Aorta (tissue), 5 donors: Measurements from ENCODE around the gene TMA7. TPM values are rescaled to one million over a fixed set of nuclear protein-coding genes. Genes with fewer than 3 reads are reported as not detected.

Experiments used
- ATAC-seq: fragments of 200-7000 bp; cut with Tn5 transposase; one replicate; pipeline ENCODE4 v1.9.1; 2022; ENCODE audit warnings: moderate library complexity; ENCODE audit not compliant: low FRiP score
- DNase-seq, 2 donors: peaks; one replicate each; pipeline ENCODE4 v3.0.0-alpha.2; 2020
- H3K27ac ChIP-seq, 2 donors: one replicate each; pipeline ENCODE4 v1.5.1; 2013; ENCODE audit warnings: low read length in 2 of 2, mild to moderate bottlenecking in 2 of 2, moderate library complexity in 2 of 2, control low read depth in 1 of 2, inconsistent platforms in 1 of 2, low read depth in 1 of 2
- H3K27me3 ChIP-seq, 2 donors: one replicate each; pipeline ENCODE4 v1.6.1; 2013; ENCODE audit warnings: control low read depth in 1 of 2, low read length in 1 of 2, mild to moderate bottlenecking in 1 of 2, moderate library complexity in 1 of 2; ENCODE audit not compliant: insufficient read depth in 2 of 2, control insufficient read depth in 1 of 2
- H3K36me3 ChIP-seq, 2 donors: one replicate each; pipeline ENCODE4 v1.6.1; 2013; ENCODE audit warnings: control low read depth in 1 of 2, low read length in 1 of 2, mild to moderate bottlenecking in 1 of 2; ENCODE audit not compliant: insufficient read depth in 2 of 2, control insufficient read depth in 1 of 2
- H3K4me1 ChIP-seq, 2 donors: one replicate each; pipeline ENCODE4 v1.6.1; 2013; ENCODE audit warnings: low read length in 2 of 2, control low read depth in 1 of 2, mild to moderate bottlenecking in 1 of 2, moderate library complexity in 1 of 2; ENCODE audit not compliant: insufficient read depth in 2 of 2, control insufficient read depth in 1 of 2
- H3K4me3 ChIP-seq, 2 donors: one replicate each; pipeline ENCODE4 v1.5.1; 2013; ENCODE audit warnings: low read length in 2 of 2, control low read depth in 1 of 2, mild to moderate bottlenecking in 1 of 2
- H3K9me3 ChIP-seq: one replicate; pipeline ENCODE4 v1.6.1; 2013; ENCODE audit warnings: mild to moderate bottlenecking, low read length; ENCODE audit not compliant: control insufficient read depth
- WGBS, 2 donors: extraction: QIAGEN DNeasy Blood & Tissue Kit; methylation state at CpG; one replicate each; pipeline ENCODE4 v1.1.7; 2013; 5-methylcytosine and 5-hydroxymethylcytosine counted together
- intact Hi-C, 2 donors: fragments of 100-400 bp; cut with DNase I; formaldehyde crosslinking; loops; one replicate each; pipeline versions ENCODE4 v1.14.2 to v1.15.0; 2022
- long read RNA-seq, 2 donors: library from polyadenylated mRNA; unstranded; transcript quantifications; one replicate each; pipeline ENCODE4 v2.0.0, GENCODE V29; 2020 to 2021
- polyA plus RNA-seq, 2 donors: library from polyadenylated mRNA; stranded (reverse); fragments of 200-250 nt; gene quantifications; one replicate each; pipeline ENCODE4 v1.2.3, GENCODE V29; 2013
- total RNA-seq, 2 donors: library from RNA; stranded (reverse); fragmentation: NEBNext Ultra II Directional; extraction: Animal tissue kit (Norgen Biotek cat#: 25700); gene quantifications; one replicate each; pipeline ENCODE4 v1.2.1, GENCODE V29; 2021
- donor health status: healthy with polysubstance abuse.
- donor health status: Bipolar disorder and iron deficiency.
- donor health status: DM: no; HTN: no; CAD: no.
- donor health status: DM: no; HTN: no; CAD: no.
- donor health status: DM: yes; HTN: yes; CAD: no.

The TMA7 gene
- total RNA-seq (100 to 1,000 TPM; 114 to 128 TPM), polyA plus RNA-seq (100 to 1,000 TPM; 302 to 686 TPM)
- long read RNA-seq, donor 1, transcript TMA7-201 (4 exons, 561 nt) = major isoform, 42 of 50 reads
- long read RNA-seq, donor 1, partial matches to known transcripts = 3 of 50 reads
- long read RNA-seq, donor 1, other reads (novel, unspliced or antisense) = 4 of 50 reads
- long read RNA-seq, donor 2, transcript TMA7-201 (4 exons, 561 nt) = major isoform, 83 of 91 reads
- long read RNA-seq, donor 2, partial matches to known transcripts = 1 of 91 reads
- long read RNA-seq, donor 2, other reads (novel, unspliced or antisense) = 3 of 91 reads

DNA sequence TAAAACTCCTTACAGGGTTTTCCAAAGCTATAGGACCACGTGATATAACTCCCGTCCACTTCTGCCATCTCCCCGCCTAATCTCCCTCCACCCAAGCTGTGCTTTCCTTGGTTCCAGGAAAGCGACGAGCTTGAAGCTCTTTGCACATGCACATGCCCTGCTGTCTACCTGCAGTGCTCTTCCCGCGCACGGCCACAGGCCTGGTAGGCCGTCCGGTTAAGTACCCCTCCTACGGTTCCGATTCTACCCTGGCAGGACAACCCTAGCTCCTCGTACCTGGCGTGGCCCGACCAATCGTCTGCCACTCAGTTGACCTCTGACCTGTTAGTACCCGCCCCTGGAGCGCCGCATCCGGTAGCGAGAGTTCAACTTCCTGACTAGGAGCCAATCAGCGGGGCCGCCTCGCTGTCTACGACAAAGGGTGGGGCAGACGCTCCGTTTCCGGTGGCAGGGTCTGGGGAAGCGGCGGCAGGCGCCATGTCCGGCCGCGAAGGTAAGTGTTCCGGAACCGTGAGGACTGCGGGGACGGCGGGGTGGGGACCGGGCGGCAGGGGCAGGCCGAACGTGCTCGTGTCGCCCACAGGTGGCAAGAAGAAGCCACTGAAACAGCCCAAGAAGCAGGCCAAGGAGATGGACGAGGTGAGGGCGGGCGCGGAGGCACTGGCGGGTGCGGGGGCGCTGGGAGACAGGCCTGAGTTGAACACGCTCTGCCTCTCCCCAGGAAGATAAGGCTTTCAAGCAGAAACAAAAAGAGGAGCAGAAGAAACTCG is at the start of gene TMA7, which contains the start of gene CCDC51:
TMA7 (plus strand) TSS at position 438 of the 770 bp plus-strand sequence; CDS start at position 478, 40 bp downstream.
CCDC51 (minus strand) TSS at position 300 of the 770 bp plus-strand sequence. CDS start 4,991 bp downstream, outside the sequence.
- ATAC-seq (peak; percentile 97), DNase-seq (peak; percentile 99)
- Histone ChIP-seq H3K27me3 (no peaks in the 10 kb centered on the region), H3K4me3 (peak within 1 kb of the TSS; percentile 44 to 63), H3K27ac (peak within 1 kb of the TSS in 1 of 2 donors; percentile 73), H3K4me1 (no peaks in the 10 kb centered on the region), H3K36me3 (no peaks in the 10 kb centered on the region), H3K9me3 (no peaks in the 10 kb centered on the region)
- intact Hi-C loops = no loop called here
- WGBS, 2 donors = 0 to 1% methylated on average over 53 to 54 of the region's 54 CpGs

- Histone ChIP-seq H3K4me1 (no peaks in the 10 kb centered on the region), H3K27ac (no peak overlapping the region), H3K27me3 (no peaks in the 10 kb centered on the region), H3K4me3 (no peak overlapping the region), H3K9me3 (no peaks in the 10 kb centered on the region), H3K36me3 (no peaks in the 10 kb centered on the region)
- ATAC-seq = no peak
- intact Hi-C loops = no loop called here
- no peak for DNase-seq
- 90 to 92% methylated on average over 2 of the region's 2 CpGs for WGBS, 2 donors
Measured at GRCh38 chr3:48394391-48394790, 45.7 kb upstream of the TMA7 start.

DNA sequence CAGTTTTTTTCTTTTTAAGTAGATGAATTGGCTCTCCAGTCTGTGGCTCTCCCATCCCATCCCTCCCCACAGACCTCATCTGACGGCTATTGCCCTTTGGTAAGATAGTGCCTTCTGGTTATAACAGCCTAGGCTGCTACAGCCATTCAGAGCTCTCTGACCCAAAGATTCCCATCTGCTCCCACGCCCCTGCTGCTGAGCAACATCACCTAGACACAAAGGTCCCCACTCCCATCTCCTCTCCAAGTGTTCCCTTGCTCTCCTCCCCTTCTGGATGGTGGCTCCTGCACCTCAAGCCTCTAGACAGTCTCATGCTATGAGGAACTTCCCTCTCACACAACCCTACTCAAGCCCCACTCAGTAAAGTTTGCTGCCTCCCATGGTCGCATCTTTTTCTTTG is 44.3 kb upstream of the TMA7 start:
- H3K36me3 ChIP-seq = no peaks in the 10 kb centered on the region
- H3K27me3 ChIP-seq = no peaks in the 10 kb centered on the region
- ATAC-seq = no peak
- no peaks in the 10 kb centered on the region for H3K9me3 ChIP-seq
- no peaks in the 10 kb centered on the region for H3K4me1 ChIP-seq
- intact Hi-C loops = no loop called here
- 62 to 68% methylated on average over 3 of the region's 3 CpGs for WGBS, 2 donors
- no peak for DNase-seq
- no peak overlapping the region for H3K27ac ChIP-seq
- H3K4me3 ChIP-seq = no peak overlapping the region

DNA sequence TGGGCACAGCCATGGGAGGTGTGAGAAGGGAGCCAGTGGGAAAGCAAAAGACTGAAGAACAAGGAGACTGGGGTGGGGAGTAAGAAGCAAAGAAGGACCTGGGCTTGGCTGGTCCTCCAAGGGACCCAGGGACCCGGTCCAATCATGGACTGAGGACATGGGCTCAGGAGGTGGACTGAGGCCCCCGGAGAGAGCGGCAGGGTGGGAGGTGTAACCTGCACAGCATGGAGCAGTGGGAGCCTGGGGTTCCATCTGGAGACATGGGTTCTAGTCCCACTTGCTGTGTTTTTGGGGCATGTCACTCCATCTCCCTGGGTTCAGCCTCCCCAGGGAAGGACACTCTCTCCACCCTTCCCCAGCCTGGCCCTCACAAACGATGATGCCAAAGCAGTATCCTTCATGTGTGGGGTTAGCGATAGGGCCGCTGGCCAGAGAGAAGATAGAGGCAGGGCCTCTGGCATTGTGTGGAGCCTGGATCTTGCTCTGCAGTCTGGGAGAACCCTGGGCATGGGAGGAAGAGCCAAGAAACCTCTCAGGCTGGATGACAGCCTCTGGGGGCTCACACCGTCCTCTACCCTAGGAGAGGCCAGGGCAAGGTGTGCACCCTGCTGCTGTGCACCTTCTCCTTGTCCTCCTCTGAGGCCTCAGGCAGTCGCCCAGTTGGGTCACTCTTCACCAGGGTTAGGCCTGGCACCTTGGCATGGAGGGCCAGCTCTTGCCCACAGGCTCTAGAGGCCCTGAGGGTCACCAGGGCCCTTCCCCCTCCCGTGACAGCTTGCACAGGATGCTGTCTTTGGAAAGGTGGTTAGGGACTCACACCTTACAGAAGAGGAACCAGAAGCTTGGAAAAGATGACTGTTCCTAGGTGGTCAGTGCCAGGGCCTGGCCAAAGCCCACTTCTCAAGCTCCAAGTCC is 42.0 kb upstream of the TMA7 start:
- Histone ChIP-seq H3K27ac (no peak overlapping the region), H3K9me3 (no peaks in the 10 kb centered on the region), H3K4me3 (no peak overlapping the region), H3K27me3 (no peaks in the 10 kb centered on the region), H3K4me1 (peaks cover 0 to 4% of the 10 kb centered on the region in 2 donors), H3K36me3 (no peaks in the 10 kb centered on the region)
- no peak for DNase-seq
- no peak for ATAC-seq
- intact Hi-C loops = no loop called here
- WGBS, 2 donors = 69 to 73% methylated on average over 9 of the region's 9 CpGs

DNA sequence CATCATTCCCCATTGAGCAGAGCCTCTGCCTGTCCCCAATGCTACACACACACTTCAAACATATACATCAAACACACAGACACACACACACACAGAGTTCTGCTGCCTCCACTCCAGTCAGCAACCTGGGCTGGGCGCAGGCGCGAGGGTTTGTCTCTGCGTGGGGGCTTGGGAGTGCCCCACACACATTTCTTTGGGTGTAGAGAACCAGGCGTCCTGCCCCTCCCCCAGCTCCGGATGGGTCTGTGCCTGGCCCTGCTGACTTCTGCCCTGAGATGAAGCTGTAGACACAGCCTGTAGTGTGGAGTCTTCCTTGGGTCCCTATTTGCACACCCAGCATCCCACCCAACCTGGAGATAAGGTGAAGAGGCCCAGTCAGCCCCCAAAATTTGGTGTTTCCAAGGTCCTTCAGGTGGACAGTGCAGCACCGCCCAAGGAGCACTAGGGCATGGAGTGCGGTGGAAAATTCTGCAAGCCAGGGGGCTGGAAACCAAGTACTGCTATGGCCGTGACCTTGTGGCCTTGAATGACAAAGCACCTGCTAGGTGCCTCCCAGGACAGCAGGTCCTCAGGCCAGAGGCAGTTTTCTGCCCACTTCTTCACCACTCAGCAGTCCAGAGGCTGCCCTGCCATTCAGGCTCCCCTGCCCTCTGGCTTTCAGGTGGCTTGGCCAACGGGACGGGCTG is 41.2 kb upstream of the TMA7 start:
- Histone ChIP-seq H3K9me3 (no peaks in the 10 kb centered on the region), H3K4me1 (peaks cover 0 to 4% of the 10 kb centered on the region in 2 donors), H3K27me3 (no peaks in the 10 kb centered on the region), H3K4me3 (no peak overlapping the region), H3K36me3 (no peaks in the 10 kb centered on the region), H3K27ac (no peak overlapping the region)
- WGBS, 2 donors = 54 to 57% methylated on average over 11 of the region's 11 CpGs
- DNase-seq (peak in 1 of 2 donors; percentile 68), ATAC-seq (no peak)
- intact Hi-C loops = no loop called here

GRCh38 chr3:48399387-48400172 is 40.5 kb upstream of the TMA7 start:
- 65 to 73% methylated on average over 4 of the region's 4 CpGs for WGBS, 2 donors
- no peak overlapping the region for H3K4me3 ChIP-seq
- H3K4me1 ChIP-seq = peaks cover 0 to 4% of the 10 kb centered on the region in 2 donors
- no peak overlapping the region for H3K27ac ChIP-seq
- no peaks in the 10 kb centered on the region for H3K27me3 ChIP-seq
- no peaks in the 10 kb centered on the region for H3K9me3 ChIP-seq
- H3K36me3 ChIP-seq = no peaks in the 10 kb centered on the region
- peak in 1 of 2 donors; percentile 67 for DNase-seq
- no peak for ATAC-seq
- intact Hi-C loops = loop anchor here in 1 of 2 donors (2.0 kb wide), 1 partner anchor 37 kb away; no protein-coding TSS in a partner anchor

GRCh38 chr3:48400824-48401433 is 39.1 kb upstream of the TMA7 start:
- no peak overlapping the region for H3K4me3 ChIP-seq
- peak; percentile 66 for ATAC-seq
- peaks cover 0 to 4% of the 10 kb centered on the region in 2 donors for H3K4me1 ChIP-seq
- no peaks in the 10 kb centered on the region for H3K27me3 ChIP-seq
- WGBS, 2 donors = 47 to 48% methylated on average over 6 of the region's 6 CpGs
- no peaks in the 10 kb centered on the region for H3K9me3 ChIP-seq
- H3K36me3 ChIP-seq = no peaks in the 10 kb centered on the region
- peak; percentile 49 to 76 for DNase-seq
- H3K27ac ChIP-seq = no peak overlapping the region
- intact Hi-C loops = loop anchor here (1.0 to 2.0 kb wide), 2 partner anchors 35 to 36 kb away; no protein-coding TSS in a partner anchor
